Mesendoderm (in vitro differentiated cells): ENCODE data around the gene EIF3L.
A peak's percentile ranks its signal among the peaks of the same experiment; 100 is the strongest.

Experiments used
- DNase-seq: peaks from one replicate; pipeline ENCODE4 v3.0.0; 2013
- H2AK5ac ChIP-seq: 2 replicates; pipeline ENCODE4 v1.6.1; 2013; ENCODE audit warnings: low read length, inconsistent platforms
- H2BK120ac ChIP-seq: 2 replicates; pipeline ENCODE4 v1.6.1; 2013; ENCODE audit warnings: low read depth, mild to moderate bottlenecking, low read length, moderate library complexity, mixed read lengths
- H2BK15ac ChIP-seq: replicated peaks from 2 replicates; pipeline ENCODE4 v1.6.1; 2013; ENCODE audit warnings: low read depth, mild to moderate bottlenecking, moderate library complexity
- H2BK5ac ChIP-seq: 2 replicates; pipeline ENCODE4 v1.6.1; 2013; ENCODE audit warnings: low read length, inconsistent platforms
- H3K18ac ChIP-seq: 2 replicates; pipeline ENCODE4 v1.6.1; 2013; ENCODE audit warnings: mild to moderate bottlenecking, low read length, mixed read lengths
- H3K23ac ChIP-seq: one replicate; pipeline ENCODE4 v1.6.1; 2013; ENCODE audit warnings: low read length
- H3K27ac ChIP-seq: 2 replicates; pipeline ENCODE4 v1.5.1; 2013; ENCODE audit warnings: low read depth, mild to moderate bottlenecking, inconsistent platforms, low read length, moderate library complexity
- H3K27me3 ChIP-seq: 2 replicates; pipeline ENCODE4 v1.6.1; 2013; ENCODE audit warnings: low read length, control low read depth, mild to moderate bottlenecking, inconsistent platforms; ENCODE audit not compliant: insufficient read depth, poor library complexity
- H3K36me3 ChIP-seq: 2 replicates; pipeline ENCODE4 v1.6.1; 2013; ENCODE audit warnings: low read length, inconsistent platforms; ENCODE audit not compliant: control insufficient read depth, insufficient read depth
- H3K4ac ChIP-seq: one replicate; pipeline ENCODE4 v1.6.1; 2013; ENCODE audit warnings: low read depth, mild to moderate bottlenecking, low read length, moderate library complexity
- H3K4me1 ChIP-seq: 2 replicates; pipeline ENCODE4 v1.6.1; 2013; ENCODE audit warnings: low read depth, low read length, inconsistent platforms; ENCODE audit not compliant: control insufficient read depth
- H3K4me2 ChIP-seq: 2 replicates; pipeline ENCODE4 v1.6.1; 2013; ENCODE audit warnings: low read length
- H3K4me3 ChIP-seq: 2 replicates; pipeline ENCODE4 v1.5.1; 2013; ENCODE audit warnings: mild to moderate bottlenecking, low read length
- H3K56ac ChIP-seq: one replicate; pipeline ENCODE4 v1.6.1; 2013; ENCODE audit warnings: low read length
- H3K79me1 ChIP-seq: 2 replicates; pipeline ENCODE4 v1.6.1; 2013; ENCODE audit warnings: low read length, inconsistent platforms
- H3K79me2 ChIP-seq: 2 replicates; pipeline ENCODE4 v1.6.1; 2013; ENCODE audit warnings: mild to moderate bottlenecking, low read length; ENCODE audit not compliant: control insufficient read depth, insufficient read depth
- H3K9ac ChIP-seq: 2 replicates; pipeline ENCODE4 v1.6.1; 2013; ENCODE audit warnings: low read length, inconsistent platforms
- H4K5ac ChIP-seq: one replicate; pipeline ENCODE4 v1.6.1; 2013; ENCODE audit warnings: low read length
- H4K8ac ChIP-seq: one replicate; pipeline ENCODE4 v1.6.1; 2013; ENCODE audit warnings: low read depth, mild to moderate bottlenecking, control low read depth, low read length, moderate library complexity
- WGBS: extraction: QIAGEN DNeasy Blood & Tissue Kit; methylation state at CpG from one replicate; pipeline ENCODE4 v1.1.7; 2013; ENCODE audit warnings: low lambda C conversion rate, missing lambda C conversion rate; ENCODE audit not compliant: insufficient coverage; ENCODE audit errors: extremely low coverage; 5-methylcytosine and 5-hydroxymethylcytosine counted together
- small RNA-seq: library from polyadenylated mRNA; stranded (forward); fragments of <200 nt; extraction: miRNeasy Mini kit (QIAGEN cat#:217004); gene quantifications from one replicate; pipeline ENCODE3, GENCODE V24; 2013; ENCODE audit not compliant: insufficient read depth

The EIF3L gene

GRCh38 chr22:37931893-37932389 is 82.7 kb downstream of the EIF3L start:
- H2AK5ac ChIP-seq = no peak overlapping the region
- no peak overlapping the region for H3K4ac ChIP-seq
- no peak overlapping the region for H3K56ac ChIP-seq
- no peak overlapping the region for H4K8ac ChIP-seq
- H3K23ac ChIP-seq = no peak overlapping the region
- H3K27me3 ChIP-seq = no peaks in the 10 kb centered on the region
- no peak overlapping the region for H3K4me2 ChIP-seq
- peaks cover 7% of the 10 kb centered on the region for H3K36me3 ChIP-seq
- no peak overlapping the region for H2BK15ac ChIP-seq
- no peak overlapping the region for H3K4me3 ChIP-seq
- H3K79me2 ChIP-seq = no peaks in the 10 kb centered on the region
- no peaks in the 10 kb centered on the region for H3K4me1 ChIP-seq
- no peak overlapping the region for H3K9ac ChIP-seq
- DNase-seq = peak; percentile 26
- no peak overlapping the region for H2BK5ac ChIP-seq
- no peak overlapping the region for H3K18ac ChIP-seq
- H3K79me1 ChIP-seq = no peaks in the 10 kb centered on the region
- no peak overlapping the region for H2BK120ac ChIP-seq
- no CpG with 5 or more reads among the region's 6 CpGs for WGBS
- no peak overlapping the region for H3K27ac ChIP-seq
- no peak overlapping the region for H4K5ac ChIP-seq

GRCh38 chr22:37932401-37932800 is 83.2 kb downstream of the EIF3L start:
- DNase-seq = no peak
- H2BK5ac ChIP-seq = no peak overlapping the region
- H3K79me1 ChIP-seq = no peaks in the 10 kb centered on the region
- no peak overlapping the region for H4K8ac ChIP-seq
- H3K4me2 ChIP-seq = no peak overlapping the region
- H3K4ac ChIP-seq = no peak overlapping the region
- H3K79me2 ChIP-seq = no peaks in the 10 kb centered on the region
- H4K5ac ChIP-seq = no peak overlapping the region
- no peak overlapping the region for H3K4me3 ChIP-seq
- no peak overlapping the region for H3K9ac ChIP-seq
- no peak overlapping the region for H3K56ac ChIP-seq
- H2BK15ac ChIP-seq = no peak overlapping the region
- peaks cover 6% of the 10 kb centered on the region for H3K36me3 ChIP-seq
- no peak overlapping the region for H3K23ac ChIP-seq
- H2AK5ac ChIP-seq = no peak overlapping the region
- no peak overlapping the region for H3K27ac ChIP-seq
- H2BK120ac ChIP-seq = no peak overlapping the region
- H3K18ac ChIP-seq = no peak overlapping the region
- H3K4me1 ChIP-seq = no peaks in the 10 kb centered on the region
- no peaks in the 10 kb centered on the region for H3K27me3 ChIP-seq
- no CpG with 5 or more reads among the region's 10 CpGs for WGBS

- Histone ChIP-seq H4K5ac (no peak overlapping the region), H3K23ac (no peak overlapping the region), H2BK120ac (no peak overlapping the region), H4K8ac (no peak overlapping the region), H2AK5ac (no peak overlapping the region), H3K56ac (no peak overlapping the region), H3K79me1 (no peaks in the 10 kb centered on the region), H3K9ac (no peak overlapping the region), H2BK5ac (no peak overlapping the region), H3K27me3 (no peaks in the 10 kb centered on the region), H3K79me2 (no peaks in the 10 kb centered on the region), H3K18ac (no peak overlapping the region), H2BK15ac (no peak overlapping the region), H3K4me2 (no peak overlapping the region), H3K4me1 (no peaks in the 10 kb centered on the region), H3K4ac (no peak overlapping the region), H3K27ac (no peak overlapping the region), H3K4me3 (no peak overlapping the region), H3K36me3 (peaks cover 8% of the 10 kb centered on the region)
- no CpG with 5 or more reads among the region's 21 CpGs for WGBS
- DNase-seq = no peak
Observed at GRCh38 chr22:37932821-37933578, 83.8 kb downstream of the EIF3L start.

GRCh38 chr22:37933711-37934376 is 84.6 kb downstream of the EIF3L start:
- peaks cover 7% of the 10 kb centered on the region for H3K36me3 ChIP-seq
- no peak overlapping the region for H2BK120ac ChIP-seq
- H3K27me3 ChIP-seq = no peaks in the 10 kb centered on the region
- H3K4ac ChIP-seq = no peak overlapping the region
- no peaks in the 10 kb centered on the region for H3K4me1 ChIP-seq
- H3K79me1 ChIP-seq = no peaks in the 10 kb centered on the region
- DNase-seq = peak; percentile 97
- H3K4me2 ChIP-seq = no peak overlapping the region
- H3K23ac ChIP-seq = no peak overlapping the region
- no peak overlapping the region for H2BK15ac ChIP-seq
- no peak overlapping the region for H4K5ac ChIP-seq
- no CpG with 5 or more reads among the region's 13 CpGs for WGBS
- no peak overlapping the region for H2AK5ac ChIP-seq
- no peaks in the 10 kb centered on the region for H3K79me2 ChIP-seq
- no peak overlapping the region for H3K4me3 ChIP-seq
- peak overlapping the region; percentile 19 for H3K56ac ChIP-seq
- no peak overlapping the region for H3K18ac ChIP-seq
- no peak overlapping the region for H3K27ac ChIP-seq
- no peak overlapping the region for H2BK5ac ChIP-seq
- peak overlapping the region; percentile 32 for H3K9ac ChIP-seq
- no peak overlapping the region for H4K8ac ChIP-seq

Small RNA genes lying within 50 kb of the gene (small RNA-seq; reads per million reads assigned to genes)
- 8.1 reads per million, percentile 82 among the genes with 10 or more reads in this experiment for gene MIR659
